HL-60 (cell line): Measurements from ENCODE around the gene ELP4.

ENCODE experiments used
- CTCF ChIP-seq: IDR thresholded peaks from one replicate; pipeline ENCODE4 v1.5.1; 2011; ENCODE audit warnings: low read length, control low read depth, inconsistent platforms; ENCODE audit not compliant: insufficient read depth
- GABPA ChIP-seq: IDR thresholded peaks from 2 replicates; pipeline ENCODE4 v1.6.1; 2012; ENCODE audit warnings: low read depth

- no peak for TF ChIP-seq GABPA
- TF ChIP-seq CTCF = no peak
These were observed 312.8 kb downstream of the ELP4 start for GRCh38 chr11:31822175-31822926.
